Skeletal muscle tissue (tissue), 4 donors: ENCODE results near the gene CAPZB. TPM values are rescaled to one million over a fixed set of nuclear protein-coding genes. Genes with fewer than 3 reads are reported as not detected.

Experiments used
- H3K27ac ChIP-seq: one replicate; pipeline ENCODE4 v1.7.0; 2013; ENCODE audit warnings: mild to moderate bottlenecking, low read depth, low read length, inconsistent platforms
- H3K27me3 ChIP-seq, 3 donors: one replicate each; pipeline ENCODE4 v1.7.0; 2013; ENCODE audit warnings: low read length in 3 of 3; ENCODE audit not compliant: control insufficient read depth in 3 of 3, insufficient read depth in 3 of 3
- H3K36me3 ChIP-seq, 3 donors: one replicate each; pipeline ENCODE4 v1.7.0; 2013; ENCODE audit warnings: low read length in 3 of 3; ENCODE audit not compliant: control insufficient read depth in 3 of 3, insufficient read depth in 3 of 3
- H3K4me1 ChIP-seq, 3 donors: one replicate each; pipeline ENCODE4 v1.7.0; 2013; ENCODE audit warnings: low read length in 3 of 3, mild to moderate bottlenecking in 3 of 3; ENCODE audit not compliant: control insufficient read depth in 3 of 3, insufficient read depth in 3 of 3
- H3K4me3 ChIP-seq, 3 donors: one replicate each; pipeline ENCODE4 v1.7.0; 2013; ENCODE audit warnings: low read length in 3 of 3
- H3K9ac ChIP-seq, 3 donors: one replicate each; pipeline ENCODE4 v1.7.0; 2013; ENCODE audit warnings: low read length in 3 of 3, mild to moderate bottlenecking in 3 of 3, moderate library complexity in 2 of 3, low read depth in 1 of 3
- H3K9me3 ChIP-seq, 3 donors: one replicate each; pipeline ENCODE4 v1.7.0; 2013; ENCODE audit warnings: low read length in 3 of 3; ENCODE audit not compliant: control insufficient read depth in 3 of 3
- total RNA-seq: library from RNA; depleted of rRNA; stranded (reverse); fragments of >200 nt; gene quantifications from one replicate; pipeline ENCODE4 v1.2.3, GENCODE V29; 2014
- donor health status: Osteomylitis.

Gene CAPZB
- total RNA-seq, 1 donor from 2014 or later, result 67.3 TPM

DNA sequence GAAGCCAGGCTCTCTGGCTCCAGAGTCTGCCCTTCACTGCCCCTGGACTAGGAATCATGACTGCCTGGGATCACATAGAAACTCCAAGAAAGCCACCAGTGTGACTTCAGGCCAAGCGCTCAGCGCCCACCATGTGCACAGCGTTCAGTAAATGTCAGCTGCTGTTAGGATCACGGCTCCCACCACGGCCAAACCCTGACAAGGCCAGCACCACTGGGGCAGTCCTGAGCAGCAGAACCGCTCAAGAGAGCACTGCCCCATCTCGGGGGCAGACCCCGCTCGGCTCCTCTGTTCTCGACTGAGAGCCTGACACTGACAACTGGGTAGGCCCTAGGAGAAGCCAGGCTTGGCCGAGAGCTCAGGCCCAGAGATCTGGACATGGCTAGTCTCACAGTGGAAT lies 10.0 kb downstream of the CAPZB start:
- H3K9me3 ChIP-seq, result no peaks in the 10 kb centered on the region
- peaks cover 62 to 74% (median 67%) of the 10 kb centered on the region in 3 donors for H3K4me1 ChIP-seq
- H3K36me3 ChIP-seq, result peaks cover 4 to 14% (median 8%) of the 10 kb centered on the region in 3 donors

DNA sequence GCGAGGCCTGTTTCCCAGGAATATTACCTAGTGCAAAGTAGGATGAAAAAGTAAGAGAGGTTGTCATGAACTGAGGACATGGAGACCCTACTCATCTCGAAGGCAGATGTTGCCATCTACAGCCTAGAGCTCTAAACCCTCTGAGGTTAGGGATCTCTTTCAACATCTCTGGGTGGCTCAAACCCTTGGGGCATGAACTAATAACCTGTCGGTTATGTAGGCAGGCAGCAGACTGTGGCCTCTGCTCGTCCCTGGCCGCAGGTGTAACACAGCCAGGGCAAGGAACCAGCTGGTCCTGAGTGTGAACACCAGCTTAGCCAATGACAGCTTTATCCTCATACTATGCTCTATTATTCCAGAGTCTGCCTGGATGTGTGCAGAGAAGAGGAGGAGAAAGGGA lies 13.2 kb downstream of the CAPZB start:
- H3K4me3 ChIP-seq, result no peak overlapping the region
- no peaks in the 10 kb centered on the region for H3K9me3 ChIP-seq
- peaks cover 53 to 72% (median 56%) of the 10 kb centered on the region in 3 donors for H3K4me1 ChIP-seq
- no peak overlapping the region for H3K9ac ChIP-seq
- no peak overlapping the region for H3K27ac ChIP-seq
- H3K36me3 ChIP-seq, result peaks cover 4 to 9% (median 6%) of the 10 kb centered on the region in 3 donors
- H3K27me3 ChIP-seq, result no peaks in the 10 kb centered on the region

More for the DNA sequence above, 10.0 kb downstream of the CAPZB start:
- H3K4me3 ChIP-seq, result no peak overlapping the region
- peak overlapping the region in 1 of 3 donors; percentile 25 for H3K9ac ChIP-seq
- no peak overlapping the region for H3K27ac ChIP-seq
- no peaks in the 10 kb centered on the region for H3K27me3 ChIP-seq

DNA sequence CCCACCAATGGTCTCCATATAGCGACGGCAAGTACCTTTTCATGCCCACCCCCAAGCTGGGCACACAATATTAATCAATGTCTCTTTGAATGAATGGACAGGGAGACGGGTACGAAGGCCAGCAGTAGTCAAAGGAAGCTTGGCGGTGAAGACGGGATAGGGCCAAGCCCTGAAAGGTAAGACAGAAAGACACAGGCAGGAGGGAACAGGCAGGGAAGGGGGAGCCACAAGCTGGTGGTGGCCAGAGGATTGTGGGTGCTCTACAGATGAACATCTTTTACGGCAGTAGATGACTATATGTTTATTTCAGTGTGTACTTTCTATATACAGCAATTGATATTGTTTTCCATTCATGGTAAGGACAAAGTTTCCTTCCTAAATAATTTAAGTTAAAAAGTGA lies 16.3 kb downstream of the CAPZB start:
- peaks cover 4 to 8% (median 6%) of the 10 kb centered on the region in 3 donors for H3K36me3 ChIP-seq

DNA sequence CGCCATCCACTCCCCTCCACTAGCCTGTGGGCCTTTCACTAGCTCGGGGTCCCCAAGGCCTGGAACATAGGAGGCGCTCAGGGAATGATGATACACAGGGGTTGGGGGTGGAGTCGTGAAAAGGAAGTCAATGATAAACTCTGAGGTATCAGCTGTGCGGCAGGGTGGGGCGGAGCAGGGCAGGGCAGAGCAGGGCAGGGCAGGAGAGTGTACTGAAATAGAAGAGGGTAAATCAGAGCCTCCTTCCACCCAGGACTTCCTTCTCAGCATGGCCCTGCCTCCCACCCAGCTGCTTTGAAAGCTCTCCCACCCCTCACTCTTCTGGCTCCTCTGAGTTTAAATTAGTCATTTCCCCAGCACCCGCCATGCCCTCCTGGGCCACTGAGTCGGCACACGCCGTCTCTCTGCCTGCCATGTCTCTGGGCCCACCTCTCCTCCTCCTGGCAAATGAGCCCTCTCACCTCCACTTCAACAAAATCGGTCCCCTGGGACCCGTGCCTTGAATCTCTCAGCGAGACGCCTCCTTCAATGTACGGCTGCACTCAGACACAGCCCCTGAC lies 16.9 kb downstream of the CAPZB start:
- H3K27ac ChIP-seq, result peak overlapping the region; percentile 33
- no peaks in the 10 kb centered on the region for H3K9me3 ChIP-seq
- H3K27me3 ChIP-seq, result no peaks in the 10 kb centered on the region
- H3K36me3 ChIP-seq, result peaks cover 4 to 8% (median 6%) of the 10 kb centered on the region in 3 donors
- H3K4me1 ChIP-seq, result peaks cover 39 to 62% (median 43%) of the 10 kb centered on the region in 3 donors
- no peak overlapping the region for H3K9ac ChIP-seq
- no peak overlapping the region for H3K4me3 ChIP-seq

More for the DNA sequence above, 16.3 kb downstream of the CAPZB start:
- peak overlapping the region in 1 of 3 donors; percentile 41 for H3K4me3 ChIP-seq
- no peaks in the 10 kb centered on the region for H3K9me3 ChIP-seq
- peak overlapping the region; percentile 33 for H3K27ac ChIP-seq
- peaks cover 37 to 61% (median 43%) of the 10 kb centered on the region in 3 donors for H3K4me1 ChIP-seq
- H3K9ac ChIP-seq, result peak overlapping the region in 1 of 3 donors; percentile 54
- H3K27me3 ChIP-seq, result no peaks in the 10 kb centered on the region

DNA sequence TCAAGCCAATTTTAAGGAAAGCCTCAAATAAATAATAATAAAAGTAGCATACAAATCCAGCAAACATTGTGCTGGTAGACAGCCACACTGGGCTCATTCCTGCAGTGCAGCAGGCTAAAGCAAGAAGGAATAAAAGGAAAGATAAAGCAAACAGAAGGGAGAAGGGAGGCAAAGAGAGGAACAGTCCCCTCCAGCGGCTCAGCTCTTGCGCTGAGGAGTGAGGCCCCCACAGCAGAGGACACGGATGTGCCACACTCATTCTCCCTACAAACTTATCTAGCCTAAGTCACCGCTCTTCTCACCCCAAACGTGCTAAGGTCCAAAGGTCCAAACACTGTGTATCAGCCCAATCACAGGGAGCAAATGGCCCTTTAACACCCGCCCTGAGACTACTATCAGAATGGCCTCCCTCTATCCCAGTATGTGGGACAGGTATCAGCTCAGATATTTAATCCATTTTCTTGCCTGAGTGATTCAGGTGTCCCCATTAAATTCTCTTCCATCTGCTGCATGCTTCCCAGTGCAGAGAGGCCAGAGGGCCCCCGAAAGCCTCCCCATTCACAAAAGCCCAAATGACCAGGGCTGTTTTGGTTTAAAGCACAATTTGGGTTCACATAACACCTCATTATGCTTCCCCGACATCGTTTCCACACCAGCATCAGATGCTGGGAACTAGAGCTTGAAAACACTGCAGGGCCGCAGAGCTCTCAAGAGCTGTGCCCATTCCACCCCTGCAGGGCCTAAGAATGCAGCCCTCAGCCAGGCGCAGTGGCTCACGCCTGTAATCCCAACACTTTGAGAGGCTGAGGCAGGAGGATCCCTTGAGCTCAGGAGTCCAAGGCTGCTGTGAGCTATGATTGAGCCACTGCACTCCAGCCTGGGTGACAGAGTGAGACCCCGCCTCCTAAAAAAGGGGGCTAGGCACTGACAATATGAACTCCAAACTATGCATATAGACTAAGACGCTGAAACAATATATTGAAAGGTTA lies 17.8 kb downstream of the CAPZB start:
- Histone ChIP-seq H3K4me1 (peaks cover 49 to 71% (median 53%) of the 10 kb centered on the region in 3 donors), H3K27ac (no peak overlapping the region)

DNA sequence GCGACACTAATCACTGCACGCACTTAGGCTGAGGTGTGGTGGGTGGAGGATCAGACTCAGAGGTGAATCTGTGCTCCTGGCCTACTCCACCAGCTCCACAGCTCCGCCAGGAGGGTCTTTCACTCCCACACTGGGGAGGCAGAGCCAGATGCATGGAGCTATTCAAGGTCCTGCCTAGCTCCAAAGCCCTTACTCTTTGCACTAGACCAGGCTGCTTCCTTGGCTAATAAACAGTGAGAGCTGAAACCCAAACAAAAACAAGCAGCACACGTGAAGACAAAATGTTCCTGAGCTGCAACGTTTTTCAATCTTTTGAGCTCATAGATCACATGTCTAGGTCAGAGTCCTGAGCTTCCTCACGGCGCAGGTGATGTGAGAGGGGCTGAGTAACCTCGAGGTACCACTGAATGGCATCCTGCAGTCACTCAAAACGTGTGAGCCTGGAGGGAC lies 19.2 kb downstream of the CAPZB start:
- Histone ChIP-seq H3K27ac (no peak overlapping the region), H3K36me3 (peaks cover under 1 to 4% (median 4%) of the 10 kb centered on the region in 3 donors), H3K9me3 (no peaks in the 10 kb centered on the region), H3K4me3 (no peak overlapping the region), H3K27me3 (no peaks in the 10 kb centered on the region), H3K4me1 (peaks cover 50 to 67% (median 54%) of the 10 kb centered on the region in 3 donors), H3K9ac (no peak overlapping the region)

More for the DNA sequence above, 17.8 kb downstream of the CAPZB start:
- no peak overlapping the region for H3K4me3 ChIP-seq
- H3K9ac ChIP-seq, result no peak overlapping the region
- H3K9me3 ChIP-seq, result no peaks in the 10 kb centered on the region
- no peaks in the 10 kb centered on the region for H3K27me3 ChIP-seq
- H3K36me3 ChIP-seq, result peaks cover 3 to 4% (median 4%) of the 10 kb centered on the region in 3 donors

DNA sequence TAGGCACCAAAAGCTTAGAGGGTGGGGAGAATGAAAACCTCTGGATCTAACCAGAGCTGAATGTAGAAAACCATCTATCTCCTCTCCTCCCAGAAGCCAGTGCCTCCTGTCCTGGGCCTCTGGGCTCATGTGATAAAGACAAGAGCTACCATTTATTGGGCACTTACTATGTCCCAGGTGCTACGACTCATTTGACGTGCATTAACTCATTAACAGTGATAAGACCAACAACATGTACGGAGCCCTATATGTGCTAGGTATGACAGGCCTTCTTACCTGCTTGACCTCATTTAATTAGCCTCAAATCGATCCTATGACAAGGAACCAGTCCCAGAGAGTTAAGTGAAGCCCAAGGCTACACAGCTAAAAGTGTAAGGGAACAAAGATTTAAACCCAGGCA lies 19.7 kb downstream of the CAPZB start:
- Histone ChIP-seq H3K27me3 (no peaks in the 10 kb centered on the region), H3K27ac (peak overlapping the region; percentile 11), H3K9me3 (no peaks in the 10 kb centered on the region), H3K4me3 (no peak overlapping the region), H3K36me3 (peaks cover under 1 to 2% (median 1%) of the 10 kb centered on the region in 3 donors), H3K4me1 (peaks cover 50 to 68% (median 54%) of the 10 kb centered on the region in 3 donors), H3K9ac (no peak overlapping the region)

DNA sequence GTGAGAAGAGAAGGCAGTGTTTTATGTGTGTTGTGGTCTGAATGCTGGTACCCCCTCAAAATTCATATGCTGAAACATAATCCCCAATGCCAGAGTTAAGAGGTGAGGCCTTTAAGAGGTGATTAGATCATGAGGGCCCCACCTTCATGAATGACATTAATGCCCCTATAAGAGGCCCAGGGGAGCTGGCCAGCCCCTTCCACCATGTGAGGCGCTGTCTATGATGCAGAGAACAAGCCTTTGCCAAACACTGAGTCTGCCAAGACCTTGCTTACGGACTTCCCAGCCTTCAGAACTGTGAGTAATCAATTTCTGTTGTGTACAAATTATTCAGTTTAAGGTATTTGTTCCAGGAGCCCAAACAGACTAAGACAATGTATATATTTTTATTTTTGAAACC lies 20.2 kb downstream of the CAPZB start:
- Histone ChIP-seq H3K4me1 (peaks cover 48 to 65% (median 54%) of the 10 kb centered on the region in 3 donors), H3K36me3 (peaks cover 0 to 2% (median 2%) of the 10 kb centered on the region in 3 donors), H3K9me3 (no peaks in the 10 kb centered on the region), H3K27me3 (no peaks in the 10 kb centered on the region), H3K9ac (no peak overlapping the region), H3K27ac (peak overlapping the region; percentile 11), H3K4me3 (no peak overlapping the region)

DNA sequence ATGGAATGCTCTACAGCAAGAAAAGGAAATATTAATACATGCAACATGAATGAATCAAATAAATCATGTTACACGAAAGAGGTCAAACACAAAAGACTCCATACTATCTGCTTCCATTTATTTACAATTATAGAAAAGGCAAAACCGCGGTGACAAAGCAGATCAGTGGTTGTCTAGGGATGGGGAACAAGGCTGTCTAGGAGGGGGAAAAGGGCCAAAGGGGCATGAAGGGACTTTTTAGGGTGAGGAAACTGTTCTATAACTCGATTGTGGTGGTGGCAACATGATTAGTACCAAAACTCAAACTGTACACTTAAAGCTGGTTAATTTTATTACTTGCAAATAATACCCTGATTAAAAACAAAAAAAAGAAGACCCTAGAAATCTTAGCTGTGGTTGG lies 20.6 kb downstream of the CAPZB start:
- no peak overlapping the region for H3K9ac ChIP-seq
- no peaks in the 10 kb centered on the region for H3K9me3 ChIP-seq
- no peaks in the 10 kb centered on the region for H3K27me3 ChIP-seq
- peak overlapping the region; percentile 11 for H3K27ac ChIP-seq
- H3K4me1 ChIP-seq, result peaks cover 45 to 61% (median 51%) of the 10 kb centered on the region in 3 donors
- H3K36me3 ChIP-seq, result peaks cover 0 to 2% (median 2%) of the 10 kb centered on the region in 3 donors
- no peak overlapping the region for H3K4me3 ChIP-seq

DNA sequence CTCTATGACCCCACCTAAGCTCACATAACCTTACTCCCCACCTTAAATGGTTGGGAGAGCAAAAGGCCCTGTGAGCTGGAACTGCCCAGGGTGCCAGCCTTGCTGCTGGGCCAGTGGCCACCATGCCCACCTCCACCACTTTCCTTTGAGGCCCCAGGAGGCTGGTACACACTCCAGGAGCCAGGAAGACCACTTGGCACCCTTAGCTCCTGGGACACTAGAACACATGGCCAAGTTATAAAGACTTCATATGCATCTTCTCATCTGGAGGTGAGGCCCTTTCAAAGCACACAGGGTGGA lies 21.9 kb downstream of the CAPZB start:
- Histone ChIP-seq H3K27me3 (no peaks in the 10 kb centered on the region), H3K36me3 (peaks cover 0 to 2% (median 2%) of the 10 kb centered on the region in 3 donors), H3K9me3 (no peaks in the 10 kb centered on the region), H3K27ac (no peak overlapping the region), H3K4me1 (peaks cover 46 to 54% (median 49%) of the 10 kb centered on the region in 3 donors), H3K9ac (no peak overlapping the region), H3K4me3 (no peak overlapping the region)
